HG03095 (cell line): ENCODE data around the gene NFATC2.

ENCODE experiments used
- ATAC-seq: cut with Tn5 transposase; IDR thresholded peaks from one replicate; pipeline ENCODE4 v1.9.1; 2021; ENCODE audit warnings: moderate library complexity; ENCODE audit not compliant: unreplicated experiment

Gene NFATC2

DNA sequence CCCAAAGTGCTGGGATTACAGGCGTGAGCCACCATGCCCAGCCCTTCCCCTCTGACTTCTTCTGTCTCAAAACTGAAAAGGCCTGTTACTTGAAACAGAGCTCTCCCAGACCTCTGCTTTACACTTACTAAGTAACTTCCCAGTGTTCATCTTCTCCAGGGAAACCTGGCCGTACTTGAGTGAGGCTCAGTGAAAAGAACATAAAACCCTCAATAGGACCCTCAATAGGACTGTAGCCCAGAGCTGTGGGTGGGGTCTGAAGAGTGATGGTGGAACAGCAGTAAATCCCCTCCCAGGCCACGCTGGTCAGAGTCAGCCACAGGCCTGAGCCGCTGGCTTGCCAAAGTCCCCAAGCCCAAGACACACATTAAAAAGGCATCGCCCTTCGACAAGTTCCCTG, 145.4 kb downstream of the NFATC2 start:
- no peak for ATAC-seq

- ATAC-seq: no peak
Measured at GRCh38 chr20:51396365-51396909, 146.1 kb downstream of the NFATC2 start.

- no peak for ATAC-seq
Measured at GRCh38 chr20:51394706-51395105, 147.8 kb downstream of the NFATC2 start.

- ATAC-seq: no peak
Measured at GRCh38 chr20:51393571-51393970, 148.9 kb downstream of the NFATC2 start.

GRCh38 chr20:51392614-51393186, 149.8 kb downstream of the NFATC2 start:
- no peak for ATAC-seq

DNA sequence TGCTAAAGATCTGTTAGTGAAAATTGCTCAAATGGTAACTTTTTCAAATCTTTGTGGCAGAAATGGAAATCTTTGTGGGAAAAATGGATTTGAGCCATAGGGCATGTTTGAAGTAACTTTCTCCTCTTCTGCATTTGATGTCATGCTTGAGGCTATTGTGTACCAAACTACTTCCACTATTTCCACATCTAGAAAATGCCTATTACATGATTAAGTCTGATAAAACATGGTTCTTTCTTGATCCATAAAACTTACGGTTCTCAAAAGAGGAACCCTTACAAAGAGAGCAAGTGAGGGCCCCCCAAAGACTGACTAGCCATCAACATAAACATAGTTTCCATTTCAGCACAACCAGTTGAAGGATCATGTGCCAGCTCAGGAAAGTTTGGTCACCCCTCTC, 150.6 kb downstream of the NFATC2 start:
- no peak for ATAC-seq

DNA sequence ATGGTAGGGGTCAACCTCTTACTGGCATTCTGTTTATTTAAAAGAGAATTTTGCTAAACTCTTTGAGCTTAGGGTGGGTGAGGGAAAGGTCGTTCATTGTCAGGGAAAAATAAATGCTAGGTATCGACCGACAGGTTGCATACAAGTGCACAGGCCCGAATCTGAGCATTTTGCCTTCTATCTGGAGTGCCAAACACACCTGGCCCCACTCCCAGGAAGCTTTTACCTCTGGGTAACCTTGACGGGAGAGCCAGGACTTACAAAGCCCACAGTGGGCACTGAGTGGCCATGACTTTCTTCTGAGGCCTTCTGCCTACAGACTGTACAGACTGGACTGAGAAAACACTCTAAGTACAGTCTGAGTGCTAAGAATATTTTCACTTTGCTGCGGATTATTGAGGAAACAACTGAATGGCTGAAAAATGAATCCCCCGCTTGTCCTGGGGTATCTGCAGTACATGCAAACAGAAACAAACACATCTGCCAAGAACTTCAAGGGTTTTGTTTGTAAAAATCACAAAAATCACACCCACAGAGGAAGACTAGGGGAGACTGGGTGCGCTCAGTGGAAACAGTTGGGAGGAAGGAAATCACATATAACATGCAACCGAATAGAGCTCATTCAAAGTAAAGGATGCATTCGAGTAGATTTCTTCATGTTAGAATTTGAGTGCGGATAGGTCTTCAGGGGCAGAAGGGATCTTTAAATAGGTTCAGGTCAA, 152.8 kb downstream of the NFATC2 start:
- ATAC-seq: no peak

GRCh38 chr20:51388756-51389542, 153.6 kb downstream of the NFATC2 start:
- ATAC-seq: no peak

DNA sequence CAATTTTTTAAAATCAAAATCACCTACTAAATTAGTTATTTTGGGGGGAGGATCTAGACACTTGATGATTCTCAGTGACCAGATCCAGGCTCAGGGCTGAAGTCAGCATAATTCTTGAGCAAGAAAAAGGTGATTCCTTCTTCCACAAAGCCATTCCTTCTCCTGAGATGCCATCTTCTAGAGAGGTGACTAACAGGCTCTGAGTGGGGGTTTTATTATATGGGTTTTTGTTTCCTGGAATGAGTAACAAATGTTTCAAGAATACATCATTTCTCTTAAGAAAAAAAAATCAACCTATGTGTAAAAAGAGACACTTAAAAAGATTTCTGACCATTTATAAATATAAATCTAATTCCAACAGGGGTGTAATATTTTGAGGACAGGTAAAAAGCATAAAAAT, 154.3 kb downstream of the NFATC2 start:
- no peak for ATAC-seq

DNA sequence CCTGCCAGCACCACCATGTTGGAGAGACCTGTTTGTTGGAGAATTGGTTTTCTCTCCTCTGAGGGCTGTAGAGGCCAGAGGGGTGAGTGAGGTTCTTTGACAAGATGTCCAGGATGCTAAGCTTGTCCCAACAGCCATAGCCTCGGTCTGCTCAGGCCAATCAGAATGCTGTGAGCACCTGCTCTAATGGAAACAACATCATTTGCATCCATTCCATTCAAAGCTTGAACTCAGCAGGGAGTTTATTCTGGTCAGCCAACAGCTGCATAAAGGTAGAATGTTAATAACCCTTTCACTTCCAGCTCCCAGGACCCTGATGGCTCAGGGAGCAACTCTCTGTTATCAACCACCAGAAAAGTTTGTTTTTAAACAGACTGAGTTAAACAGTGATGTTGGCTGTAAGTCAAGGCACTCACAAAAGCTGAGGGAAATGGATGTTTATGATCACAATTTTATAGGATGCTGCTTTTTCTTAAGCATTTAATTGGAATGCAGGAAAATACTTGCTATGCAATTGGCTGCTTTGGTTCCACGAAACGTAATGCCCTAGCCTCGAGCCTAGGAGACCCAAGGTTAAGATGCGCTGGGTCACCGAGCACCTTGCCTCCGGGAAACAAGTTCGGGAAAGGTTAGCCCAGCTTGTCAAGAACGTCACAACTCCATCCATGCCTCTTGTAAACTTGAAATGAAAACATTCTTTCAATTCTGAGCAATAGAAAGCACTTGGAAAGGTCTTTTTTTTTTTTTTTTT, 155.2 kb downstream of the NFATC2 start:
- no peak for ATAC-seq

DNA sequence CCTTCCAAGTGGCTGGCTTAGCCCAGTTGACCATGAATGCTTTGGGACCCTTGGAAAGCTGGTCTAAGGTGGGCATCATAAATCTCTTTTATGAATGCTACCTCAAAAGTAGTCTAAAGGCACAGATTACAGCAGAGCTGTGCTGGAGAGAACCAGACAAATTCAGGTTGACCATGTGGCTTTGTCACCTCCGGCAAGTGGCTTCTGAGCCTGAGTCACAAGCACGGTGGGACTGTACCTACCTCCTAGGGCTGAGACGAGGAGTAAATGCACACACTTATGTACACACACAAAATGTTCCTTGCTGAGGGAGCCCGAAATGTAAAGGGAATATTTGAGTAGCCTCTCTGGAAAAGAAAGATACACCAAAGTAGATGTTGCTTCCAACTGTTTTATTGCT, 155.9 kb downstream of the NFATC2 start:
- no peak for ATAC-seq

DNA sequence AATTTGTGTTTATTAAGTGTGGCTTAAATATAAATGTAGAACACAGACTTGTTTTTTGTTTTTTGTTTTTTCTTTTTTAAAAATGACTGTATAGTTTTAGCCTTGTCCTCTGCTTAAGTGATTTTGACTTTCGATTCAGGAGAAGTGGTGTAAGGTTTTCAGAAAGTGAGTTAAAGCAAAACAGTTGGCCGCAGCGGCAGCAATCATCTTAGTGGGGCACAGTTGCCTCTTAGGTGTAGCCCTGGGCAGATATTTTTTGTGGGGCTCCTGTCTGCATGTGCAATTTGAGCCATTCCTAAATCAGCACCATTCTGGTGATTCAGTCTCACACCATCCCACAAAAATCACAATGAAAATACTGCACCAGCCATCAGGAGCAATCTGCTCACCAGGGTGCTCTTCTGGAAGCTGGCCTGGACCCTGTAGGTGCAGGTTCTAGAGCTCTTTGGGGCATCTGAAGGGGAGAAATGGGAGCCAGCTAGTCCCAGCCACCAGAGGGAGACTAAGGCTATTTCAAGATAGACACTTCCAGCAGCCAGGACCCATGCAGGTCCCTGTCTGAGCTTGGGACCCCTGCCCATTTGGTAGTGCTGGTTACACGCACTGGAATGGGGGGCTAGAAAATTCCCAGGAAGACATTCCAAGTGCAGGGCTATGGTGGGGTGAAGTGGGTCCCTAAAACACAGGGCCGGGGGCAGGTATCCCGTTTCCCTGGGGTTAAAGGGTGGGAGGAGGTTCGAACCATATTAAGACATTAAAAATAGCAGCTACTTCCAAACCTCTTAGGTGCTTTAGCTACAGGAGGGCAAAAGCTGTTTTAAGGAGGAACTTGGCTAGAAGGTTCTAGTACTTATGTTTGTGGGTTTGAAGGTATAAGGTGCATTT, 156.6 kb downstream of the NFATC2 start:
- no peak for ATAC-seq

DNA sequence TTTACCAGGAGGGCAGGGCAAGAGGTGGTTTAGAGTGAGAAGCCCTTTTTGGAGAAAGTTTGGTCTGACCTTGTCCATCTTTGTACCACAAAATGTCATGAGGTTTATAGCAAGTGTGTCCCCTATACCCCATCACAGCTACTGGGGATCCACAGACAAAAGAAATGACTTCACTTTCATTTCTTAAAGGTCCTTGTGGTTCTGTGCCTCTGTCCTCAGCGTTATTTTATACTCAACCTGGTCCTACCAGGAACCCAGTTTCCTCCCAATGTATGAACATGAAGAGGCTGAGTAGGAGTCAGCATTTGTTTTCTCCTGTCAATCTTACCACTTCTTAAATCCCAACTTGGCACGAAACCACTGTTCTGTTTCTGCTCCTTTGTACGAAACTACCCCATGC, 157.6 kb downstream of the NFATC2 start:
- no peak for ATAC-seq

- no peak for ATAC-seq
Measured at GRCh38 chr20:51383891-51384510, 158.5 kb downstream of the NFATC2 start.

- no peak for ATAC-seq
Measured at GRCh38 chr20:51382986-51383821, 159.3 kb downstream of the NFATC2 start.

DNA sequence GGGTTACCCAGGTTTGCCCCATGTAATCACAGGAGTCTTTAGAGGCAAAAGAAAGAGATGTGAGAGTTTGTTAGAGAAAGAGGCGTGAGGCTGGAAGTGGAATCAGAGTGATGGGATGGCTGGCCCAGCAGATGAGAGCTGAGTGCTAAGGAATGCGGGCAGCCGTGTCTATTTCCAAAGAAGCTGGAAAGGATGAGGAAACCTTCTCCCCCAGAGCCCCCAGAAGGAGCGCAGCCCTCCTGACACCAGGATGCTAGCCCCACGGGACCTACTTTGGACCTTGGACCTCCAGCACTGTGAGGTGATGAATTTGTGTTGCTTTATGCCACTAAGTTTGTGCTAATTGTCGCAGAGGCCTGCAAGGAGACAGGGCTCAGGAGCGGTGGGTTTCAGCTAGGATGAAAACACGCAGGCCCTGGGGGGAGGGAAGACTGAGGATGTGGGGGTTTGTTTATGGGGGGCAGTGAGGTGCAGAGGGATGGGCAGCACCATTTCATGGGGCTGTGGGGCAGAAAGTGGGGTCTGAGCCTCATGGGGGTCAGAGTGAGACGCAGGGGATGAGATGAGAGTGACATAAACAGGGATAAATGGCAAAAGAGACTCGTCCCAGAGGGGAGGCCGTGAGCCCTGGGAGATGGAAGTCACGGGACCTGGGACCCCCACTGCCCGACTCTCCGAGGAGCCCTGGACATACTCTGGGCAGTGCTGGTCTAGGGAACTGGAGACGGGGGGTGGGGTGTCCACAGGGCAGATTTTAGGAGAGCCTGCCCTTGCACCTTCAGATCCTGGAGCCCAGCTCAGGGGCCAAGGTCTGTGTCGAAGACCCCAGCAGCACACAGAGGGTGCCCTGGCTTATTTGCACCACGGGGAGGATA, 160.2 kb downstream of the NFATC2 start:
- no peak for ATAC-seq

DNA sequence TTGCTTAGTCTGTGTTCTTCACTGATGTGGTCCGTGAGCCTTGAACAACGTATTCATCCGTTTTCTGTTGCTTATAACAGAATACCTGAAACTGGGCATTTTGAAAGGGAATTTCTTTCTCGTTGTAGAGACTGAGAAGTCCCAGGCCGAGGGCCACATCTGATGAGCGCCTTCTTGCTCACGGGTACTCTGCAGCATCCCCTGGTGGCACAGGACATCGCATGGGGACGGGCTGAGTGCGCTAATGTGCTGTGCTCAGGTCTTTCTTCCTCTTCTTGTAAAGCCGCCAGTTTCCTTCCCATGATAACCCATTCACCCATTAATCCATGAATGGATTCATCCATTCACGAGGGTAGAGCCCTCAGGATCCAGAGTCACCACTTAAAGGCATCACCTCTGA, 161.0 kb downstream of the NFATC2 start:
- ATAC-seq: no peak
